Endothelial cell of umbilical vein (primary cell): ENCODE results near the gene SMC1A. TPM values are rescaled to one million over a fixed set of nuclear protein-coding genes. Genes with fewer than 3 reads are reported as not detected.

Source experiments
- BruUV-seq: library from RNA; stranded (reverse); fragments of 400-500 nt; replicated peaks from 2 replicates; lab custom pipeline; 2021; lab: Mats Ljungman, UMichigan
- CTCF ChIA-PET: fragments of 300-600, 350-600 bp; sonication (Branson Sonifier 250); formaldehyde crosslinking; loops from one replicate; lab custom pipeline; 2021; ENCODE audit warnings: antibody characterized with exemption, inconsistent platforms; lab: Charles Lee
- POLR2A ChIA-PET: fragments of 300-600, 350-600 bp; sonication (Branson Sonifier 250); formaldehyde crosslinking; loops from one replicate; lab custom pipeline; 2021; ENCODE audit warnings: antibody characterized with exemption, inconsistent platforms; lab: Charles Lee
- DNase-seq: peaks from one replicate; pipeline ENCODE4 v3.0.0-alpha.2; 2011; ENCODE audit warnings: low read depth, low spot score
- FAIRE-seq: peaks from 2 replicates; lab custom pipeline; 2011; peaks lifted over from hg19 to GRCh38; lab: Jason Lieb, UNC
- H2AFZ ChIP-seq: 2 replicates; pipeline ENCODE4 v1.6.0; 2012; ENCODE audit warnings: low read depth, low read length, control low read depth, inconsistent platforms
- H3K27ac ChIP-seq: 2 replicates; pipeline ENCODE4 v1.5.1; 2011; ENCODE audit warnings: low read depth, mild to moderate bottlenecking, control low read depth, low read length, moderate library complexity; ENCODE audit not compliant: insufficient read depth
- H3K27me3 ChIP-seq, 2 experiments: 2 replicates each; pipeline versions ENCODE4 v1.6.0 to v1.6.1; 2011; ENCODE audit warnings: low read length in 2 of 2, mixed read lengths in 1 of 2; ENCODE audit not compliant: control insufficient read depth in 2 of 2, insufficient read depth in 2 of 2
- H3K36me3 ChIP-seq, 2 experiments: 2 replicates in 1 of 2; 3 replicates in 1 of 2; pipeline ENCODE4 v1.5.1; 2011; ENCODE audit warnings: low read length in 2 of 2, mild to moderate bottlenecking in 1 of 2, moderate library complexity in 1 of 2; ENCODE audit not compliant: control insufficient read depth in 2 of 2, insufficient read depth in 2 of 2; ENCODE audit errors: extremely low read depth in 1 of 2
- H3K4me1 ChIP-seq: 3 replicates; pipeline ENCODE4 v1.5.1; 2011; ENCODE audit warnings: mild to moderate bottlenecking, low read length; ENCODE audit not compliant: control insufficient read depth, insufficient read depth; ENCODE audit errors: extremely low read depth
- H3K4me2 ChIP-seq: 2 replicates; pipeline ENCODE4 v1.6.1; 2011; ENCODE audit warnings: low read length, control low read depth, mixed read lengths; ENCODE audit not compliant: insufficient read depth
- H3K4me3 ChIP-seq, 3 experiments: fragments of 200-600 bp in 1 of 3; sonication (generic), shearing (Covaris generic) in 1 of 3; replicated peaks in 1 of 3; 2 replicates each; pipeline ENCODE4 v1.5.1; 2011 to 2016; ENCODE audit warnings: control low read depth in 3 of 3, low read length in 3 of 3, mild to moderate bottlenecking in 2 of 3, inconsistent platforms in 1 of 3, low read depth in 1 of 3, moderate library complexity in 1 of 3; ENCODE audit not compliant: insufficient read depth in 1 of 3
- H3K79me2 ChIP-seq: 2 replicates; pipeline ENCODE4 v1.6.0; 2012; ENCODE audit warnings: low read length, inconsistent platforms; ENCODE audit not compliant: control insufficient read depth, insufficient read depth
- H3K9ac ChIP-seq: replicated peaks from 2 replicates; pipeline ENCODE3; 2011; ENCODE audit warnings: low read length, control low read depth; ENCODE audit not compliant: insufficient read depth; ENCODE audit errors: extremely low read depth
- H3K9me1 ChIP-seq: replicated peaks from 3 replicates; pipeline ENCODE4 v1.6.0; 2011; ENCODE audit warnings: mild to moderate bottlenecking, low read length; ENCODE audit not compliant: control insufficient read depth, insufficient read depth; ENCODE audit errors: extremely low read depth
- H3K9me3 ChIP-seq: replicated peaks from 2 replicates; pipeline ENCODE4 v1.5.1; 2012; ENCODE audit warnings: low read length, inconsistent platforms; ENCODE audit not compliant: control insufficient read depth, insufficient read depth
- H4K20me1 ChIP-seq: replicated peaks from 2 replicates; pipeline ENCODE3; 2011; ENCODE audit warnings: mild to moderate bottlenecking, low read length; ENCODE audit not compliant: control insufficient read depth, insufficient read depth; ENCODE audit errors: extremely low read depth
- EZH2 ChIP-seq: IDR thresholded peaks from 2 replicates; pipeline ENCODE4 v1.6.1; 2012; ENCODE audit warnings: borderline replicate concordance, low read depth, mild to moderate bottlenecking, moderate library complexity, low read length, inconsistent platforms; ENCODE audit not compliant: severe bottlenecking
- FOS ChIP-seq: IDR thresholded peaks from 2 replicates; pipeline ENCODE4 v1.6.1; 2011; ENCODE audit warnings: mild to moderate bottlenecking, low read length, moderate library complexity, borderline replicate concordance; ENCODE audit not compliant: insufficient read depth
- GATA2 ChIP-seq: IDR thresholded peaks from 2 replicates; pipeline ENCODE4 v1.7.0; 2011; ENCODE audit warnings: low read depth, mild to moderate bottlenecking, moderate library complexity, mixed read lengths, low read length; ENCODE audit not compliant: insufficient read length, insufficient read depth
- JUN ChIP-seq: IDR thresholded peaks from 2 replicates; pipeline ENCODE4 v1.6.1; 2011; ENCODE audit warnings: borderline replicate concordance, low read depth; ENCODE audit not compliant: insufficient read length, insufficient read depth
- MYC ChIP-seq: IDR thresholded peaks from one replicate; pipeline ENCODE4 v1.6.1; 2011; ENCODE audit warnings: mild to moderate bottlenecking, low read depth, low read length
- POLR2A ChIP-seq: IDR thresholded peaks from 2 replicates; pipeline ENCODE4 v1.6.1; 2012; ENCODE audit warnings: low read depth, mild to moderate bottlenecking, control low read depth, low read length
- POLR2AphosphoS5 ChIP-seq: IDR thresholded peaks from 2 replicates; pipeline ENCODE4 v1.6.1; 2012; ENCODE audit warnings: low read depth, mild to moderate bottlenecking, control low read depth, low read length, moderate library complexity; ENCODE audit not compliant: insufficient read depth
- dilution Hi-C: fragments of 300-500 bp; cut with MboI; formaldehyde crosslinking; loops from one replicate; pipeline ENCODE4 v1.15.0; 2019; ENCODE audit warnings: low sequenced_read_pairs; ENCODE audit not compliant: extremely low pct_ligation_motif_present
- intact Hi-C: fragments of 100-400 bp; cut with micrococcal nuclease; formaldehyde crosslinking; loops from one replicate; pipeline ENCODE4 v1.10.0; 2022
- polyA plus RNA-seq, 4 experiments: library from polyadenylated mRNA; depleted of rRNA in 3 of 4; stranded (reverse) in 3 of 4; unstranded in 1 of 4; fragments of >200 nt; gene quantifications; 2 replicates each; pipeline versions ENCODE4 v1.2.1 to v1.2.3, GENCODE V29; 2011 to 2012; ENCODE audit warnings: missing spikeins in 1 of 4
- total RNA-seq: library from RNA; stranded (reverse); gene quantifications from 2 replicates; pipeline ENCODE4 v1.2.3, GENCODE V29; 2021
- TF ChIP-seq, protein P1 (sequence below), 2 donors: IDR thresholded peaks; 1 replicate in 1 of 2; 2 replicates in 1 of 2; pipeline ENCODE4 v1.5.1; 2011; ENCODE audit warnings: low read length in 2 of 2, mild to moderate bottlenecking in 2 of 2, moderate library complexity in 2 of 2, control low read depth in 1 of 2, inconsistent platforms in 1 of 2, low read depth in 1 of 2; ENCODE audit not compliant: insufficient read depth in 1 of 2; ENCODE audit errors: extremely low read depth in 1 of 2
- TF ChIP-seq, protein P2 (sequence below): IDR thresholded peaks from 2 replicates; pipeline ENCODE4 v1.6.1; 2011; ENCODE audit not compliant: insufficient read depth, insufficient read length

SMC1A gene
- total and polyA plus RNA-seq, 2 donors (not counting 3 experiments of a cell fraction or from before 2014, with no cell fraction given): 15.4 to 75.9 TPM

DNA sequence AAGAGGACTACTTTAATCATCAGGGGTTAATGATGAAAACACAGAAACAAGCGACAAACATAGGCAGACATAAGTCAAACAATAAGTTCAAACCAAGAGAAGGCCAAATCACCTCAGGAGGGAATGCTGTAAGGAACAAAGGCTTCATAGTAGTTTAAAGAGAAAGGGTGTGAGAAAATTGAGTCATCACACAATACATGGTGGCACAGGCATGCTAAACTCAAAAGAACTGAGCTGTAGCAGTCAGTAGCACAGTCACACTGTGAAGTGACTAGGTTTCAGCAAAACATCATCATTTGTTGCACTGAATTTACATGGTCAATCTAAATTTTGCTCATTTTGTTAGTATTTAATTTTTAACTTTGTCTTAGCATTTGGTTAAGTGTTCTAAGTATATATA, 24.2 kb downstream of the SMC1A start:
- Histone ChIP-seq H3K4me2 (no peak overlapping the region), H4K20me1 (no peaks in the 10 kb centered on the region), H3K27me3 (no peaks in the 10 kb centered on the region), H2AFZ (no peak overlapping the region), H3K9ac (no peak overlapping the region), H3K27ac (no peak overlapping the region), H3K4me3 (no peak overlapping the region), H3K79me2 (no peaks in the 10 kb centered on the region), H3K4me1 (no peaks in the 10 kb centered on the region), H3K36me3 (peaks cover 0 to under 1% of the 10 kb centered on the region in 2 experiments), H3K9me3 (no peaks in the 10 kb centered on the region), H3K9me1 (no peaks in the 10 kb centered on the region)
- intact Hi-C loops: no loop called here
- POLR2A ChIA-PET: no interaction called here
- dilution Hi-C loops: no loop called here
- CTCF ChIA-PET: no interaction called here
- DNase-seq (no peak), FAIRE-seq (no peak)
- BruUV-seq: no TSS peak
- TF ChIP-seq EZH2 (no peak), MYC (no peak), POLR2AphosphoS5 (no peak), JUN (no peak), FOS (no peak), GATA2 (no peak), POLR2A (no peak)
- TF ChIP-seq, protein P1, sequence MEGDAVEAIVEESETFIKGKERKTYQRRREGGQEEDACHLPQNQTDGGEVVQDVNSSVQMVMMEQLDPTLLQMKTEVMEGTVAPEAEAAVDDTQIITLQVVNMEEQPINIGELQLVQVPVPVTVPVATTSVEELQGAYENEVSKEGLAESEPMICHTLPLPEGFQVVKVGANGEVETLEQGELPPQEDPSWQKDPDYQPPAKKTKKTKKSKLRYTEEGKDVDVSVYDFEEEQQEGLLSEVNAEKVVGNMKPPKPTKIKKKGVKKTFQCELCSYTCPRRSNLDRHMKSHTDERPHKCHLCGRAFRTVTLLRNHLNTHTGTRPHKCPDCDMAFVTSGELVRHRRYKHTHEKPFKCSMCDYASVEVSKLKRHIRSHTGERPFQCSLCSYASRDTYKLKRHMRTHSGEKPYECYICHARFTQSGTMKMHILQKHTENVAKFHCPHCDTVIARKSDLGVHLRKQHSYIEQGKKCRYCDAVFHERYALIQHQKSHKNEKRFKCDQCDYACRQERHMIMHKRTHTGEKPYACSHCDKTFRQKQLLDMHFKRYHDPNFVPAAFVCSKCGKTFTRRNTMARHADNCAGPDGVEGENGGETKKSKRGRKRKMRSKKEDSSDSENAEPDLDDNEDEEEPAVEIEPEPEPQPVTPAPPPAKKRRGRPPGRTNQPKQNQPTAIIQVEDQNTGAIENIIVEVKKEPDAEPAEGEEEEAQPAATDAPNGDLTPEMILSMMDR (IDR thresholded peaks at IDR 0.05; ENCODE audit: extremely low read depth in 1 of 2, insufficient read depth in 1 of 2, low read depth in 1 of 2, low read length in 2 of 2): no peak
- TF ChIP-seq, protein P2, sequence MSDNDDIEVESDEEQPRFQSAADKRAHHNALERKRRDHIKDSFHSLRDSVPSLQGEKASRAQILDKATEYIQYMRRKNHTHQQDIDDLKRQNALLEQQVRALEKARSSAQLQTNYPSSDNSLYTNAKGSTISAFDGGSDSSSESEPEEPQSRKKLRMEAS: no peak
